ENCODE measurements around the gene NELFA. TPM values are rescaled to one million over a fixed set of nuclear protein-coding genes. Genes with fewer than 3 reads are reported as not detected.
A peak's percentile ranks its signal among the peaks of the same experiment; 100 is the strongest.

NELFA gene
- total RNA-seq, 1 experiment from 2014 or later, result 55.0 TPM

- Histone ChIP-seq H2AFZ (ENCODE audit: low read length) (no peak overlapping the region), H3K4me2 (ENCODE audit: insufficient read depth, insufficient read length, low read length) (peak overlapping the region; percentile 7), H2BK12ac (ENCODE audit: insufficient read length, low read depth, low read length) (no peak overlapping the region), H4K91ac (ENCODE audit: insufficient read length, low read depth, low read length) (no peak overlapping the region), H3K4ac (ENCODE audit: low read depth, low read length) (no peak overlapping the region), H3K79me1 (ENCODE audit: insufficient read depth, low read depth, low read length, poor library complexity, severe bottlenecking) (peaks cover 10% of the 10 kb centered on the region), H3K27me3 (ENCODE audit: insufficient read depth, low read length) (no peaks in the 10 kb centered on the region), H2BK15ac (ENCODE audit: low read depth, low read length) (no peak overlapping the region), H3K14ac (ENCODE audit: insufficient read depth, low read length) (no peak overlapping the region), H3K23me2 (ENCODE audit: insufficient read length, low read depth, low read length, poor library complexity, severe bottlenecking) (peaks cover 7% of the 10 kb centered on the region), H3K18ac (ENCODE audit: insufficient read length, low read depth, low read length) (no peak overlapping the region), H4K8ac (replicated peaks; ENCODE audit: insufficient read length, low read depth, low read length) (no peak overlapping the region), H3K56ac (ENCODE audit: insufficient read length, low read depth, low read length) (no peak overlapping the region), H3K9me3 (ENCODE audit: control insufficient read depth, low read depth, low read length) (no peaks in the 10 kb centered on the region), H3K79me2 (ENCODE audit: insufficient read depth, low read length) (peaks cover 22% of the 10 kb centered on the region; the same call in 1 of the 2 replicates), H3K23ac (ENCODE audit: insufficient read length, low read depth, low read length) (no peak overlapping the region), H3K9ac (ENCODE audit: extremely low read depth, insufficient read length, low read length) (no peak overlapping the region), H2AK5ac (ENCODE audit: insufficient read length, low read length) (no peak overlapping the region), H4K20me1 (ENCODE audit: control insufficient read depth, insufficient read depth, insufficient read length) (no peaks in the 10 kb centered on the region), H2BK120ac (ENCODE audit: low read depth, low read length, poor library complexity, severe bottlenecking) (no peak overlapping the region), H3K27ac (ENCODE audit: insufficient read length, low read depth, low read length) (no peak overlapping the region), H3K4me1 (ENCODE audit: insufficient read depth, low read length) (no peaks in the 10 kb centered on the region), H3T11ph (ENCODE audit: low read length) (no peak overlapping the region), H2BK20ac (ENCODE audit: low read depth, low read length, poor library complexity, severe bottlenecking) (no peak overlapping the region), H4K5ac (ENCODE audit: insufficient read length, low read depth, low read length) (no peak overlapping the region), H2BK5ac (ENCODE audit: insufficient read length, low read length) (no peak overlapping the region)
- peak; percentile 67 for DNase-seq
- Mint-ChIP-seq H3K36me3 (ENCODE audit: insufficient read depth in 1 of 3, low read depth in 3 of 3) (peaks cover 10 to 23% (median 16%) of the 10 kb centered on the region in 3 experiments; a peak in 5 of 7 replicates), H3K27me3 (ENCODE audit: low read depth) (peaks cover 20% of the 10 kb centered on the region), H3K9me3 (no peaks in the 10 kb centered on the region), H3K27ac (peak overlapping the region in 1 of 3 experiments; percentile 64; a peak in 1 of 7 replicates), H3K4me3 (peak overlapping the region; percentile 81 to 87), H3K4me1 (peaks cover 13 to 17% of the 10 kb centered on the region in 2 experiments)
- TF ChIP-seq, protein P1, sequence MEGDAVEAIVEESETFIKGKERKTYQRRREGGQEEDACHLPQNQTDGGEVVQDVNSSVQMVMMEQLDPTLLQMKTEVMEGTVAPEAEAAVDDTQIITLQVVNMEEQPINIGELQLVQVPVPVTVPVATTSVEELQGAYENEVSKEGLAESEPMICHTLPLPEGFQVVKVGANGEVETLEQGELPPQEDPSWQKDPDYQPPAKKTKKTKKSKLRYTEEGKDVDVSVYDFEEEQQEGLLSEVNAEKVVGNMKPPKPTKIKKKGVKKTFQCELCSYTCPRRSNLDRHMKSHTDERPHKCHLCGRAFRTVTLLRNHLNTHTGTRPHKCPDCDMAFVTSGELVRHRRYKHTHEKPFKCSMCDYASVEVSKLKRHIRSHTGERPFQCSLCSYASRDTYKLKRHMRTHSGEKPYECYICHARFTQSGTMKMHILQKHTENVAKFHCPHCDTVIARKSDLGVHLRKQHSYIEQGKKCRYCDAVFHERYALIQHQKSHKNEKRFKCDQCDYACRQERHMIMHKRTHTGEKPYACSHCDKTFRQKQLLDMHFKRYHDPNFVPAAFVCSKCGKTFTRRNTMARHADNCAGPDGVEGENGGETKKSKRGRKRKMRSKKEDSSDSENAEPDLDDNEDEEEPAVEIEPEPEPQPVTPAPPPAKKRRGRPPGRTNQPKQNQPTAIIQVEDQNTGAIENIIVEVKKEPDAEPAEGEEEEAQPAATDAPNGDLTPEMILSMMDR (conservative IDR thresholded peaks at IDR 0.05), result peak; percentile 47
- WGBS (ENCODE audit: extremely low coverage, insufficient read length, low lambda C conversion rate), result no CpG with 5 or more reads among the region's 23 CpGs
Measured at GRCh38 chr4:2009651-2010233, 968 bp upstream of the NELFA start.

All from H9 (cell line).